Measurements from ENCODE around the gene SGIP1. TPM values are rescaled to one million over a fixed set of nuclear protein-coding genes. Genes with fewer than 3 reads are reported as not detected.

SGIP1 gene
- total and polyA plus RNA-seq, 2 donors (not counting 3 experiments of a cell fraction or from before 2014, with no cell fraction given) = 30.9 to 68.9 TPM

DNA sequence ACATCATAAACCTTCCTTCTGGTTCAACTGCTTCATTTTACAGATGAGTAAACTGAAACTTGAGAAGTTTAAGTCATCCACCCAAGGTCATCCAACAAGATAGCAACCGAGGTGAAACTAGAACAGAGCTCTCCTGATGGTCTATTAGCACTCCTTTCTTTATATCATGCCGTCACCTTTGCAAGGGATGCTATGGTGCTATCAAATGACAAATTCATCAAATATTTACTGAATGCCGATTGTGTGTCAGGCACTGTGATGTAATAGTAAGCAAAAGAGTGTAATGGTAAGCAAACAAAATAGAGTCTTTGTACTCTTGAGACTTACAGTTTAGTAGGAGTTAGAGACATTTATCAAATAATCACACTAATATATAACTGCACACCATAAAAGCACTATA is 14.0 kb upstream of the SGIP1 start:
- Histone ChIP-seq H3K27ac (ENCODE audit: insufficient read depth, low read depth, low read length) (no peak overlapping the region), H3K4me2 (ENCODE audit: insufficient read depth, low read length) (no peak overlapping the region), H3K79me2 (ENCODE audit: control insufficient read depth, insufficient read depth, low read length) (no peaks in the 10 kb centered on the region), H3K4me3 (replicated peaks in 1 of 3; ENCODE audit: insufficient read depth in 1 of 3, low read depth in 1 of 3, low read length in 3 of 3) (no peak overlapping the region), H3K4me1 (ENCODE audit: control insufficient read depth, extremely low read depth, insufficient read depth, low read length) (no peaks in the 10 kb centered on the region), H3K9ac (replicated peaks; ENCODE audit: extremely low read depth, insufficient read depth, low read length) (no peak overlapping the region), H3K27me3 (ENCODE audit: control insufficient read depth in 2 of 2, insufficient read depth in 2 of 2, low read length in 2 of 2) (no peaks in the 10 kb centered on the region), H3K9me1 (replicated peaks; ENCODE audit: control insufficient read depth, extremely low read depth, insufficient read depth, low read length) (no peaks in the 10 kb centered on the region), H2AFZ (ENCODE audit: low read depth, low read length) (no peak overlapping the region), H3K36me3 (ENCODE audit: control insufficient read depth in 2 of 2, extremely low read depth in 1 of 2, insufficient read depth in 2 of 2, low read length in 2 of 2) (no peaks in the 10 kb centered on the region), H4K20me1 (replicated peaks; ENCODE audit: control insufficient read depth, extremely low read depth, insufficient read depth, low read length) (no peaks in the 10 kb centered on the region), H3K9me3 (replicated peaks; ENCODE audit: control insufficient read depth, insufficient read depth, low read length) (no peaks in the 10 kb centered on the region)
- BruUV-seq (replicated peaks) = no TSS peak
- ChIA-PET POLR2A (no interaction called here), CTCF (no interaction called here)
- TF ChIP-seq POLR2A (IDR thresholded peaks at IDR 0.05; ENCODE audit: low read depth, low read length) (no peak), GATA2 (IDR thresholded peaks at IDR 0.05; ENCODE audit: insufficient read depth, insufficient read length, low read depth, low read length) (no peak), FOS (IDR thresholded peaks at IDR 0.05; ENCODE audit: borderline replicate concordance, insufficient read depth, low read length) (no peak), CTCF (IDR thresholded peaks at IDR 0.05; ENCODE audit: extremely low read depth in 1 of 2, insufficient read depth in 1 of 2, low read depth in 1 of 2, low read length in 2 of 2) (no peak), POLR2AphosphoS5 (IDR thresholded peaks at IDR 0.05; ENCODE audit: insufficient read depth, low read depth, low read length) (no peak), MYC (IDR thresholded peaks at IDR 0.05; ENCODE audit: low read depth, low read length) (no peak), JUN (IDR thresholded peaks at IDR 0.05; ENCODE audit: borderline replicate concordance, insufficient read depth, insufficient read length, low read depth) (no peak), EZH2 (IDR thresholded peaks at IDR 0.05; ENCODE audit: borderline replicate concordance, low read depth, low read length, severe bottlenecking) (no peak), MAX (IDR thresholded peaks at IDR 0.05; ENCODE audit: insufficient read depth, insufficient read length) (no peak)
- no peak for FAIRE-seq
- intact Hi-C loops (cut with micrococcal nuclease) = no loop called here
- dilution Hi-C loops (cut with MboI; ENCODE audit: extremely low pct_ligation_motif_present, low sequenced_read_pairs) = no loop called here
- no peak for DNase-seq (ENCODE audit: low read depth, low spot score)
